ENCODE measurements around the gene SPAG16. TPM values are rescaled to one million over a fixed set of nuclear protein-coding genes. Genes with fewer than 3 reads are reported as not detected.

SPAG16 gene
- total RNA-seq, 4 donors from 2014 or later = 14.1 to 43.1 (median 30.2) TPM

GRCh38 chr2:213415093-213415492 lies 130.8 kb downstream of the SPAG16 start:
- Histone ChIP-seq H3K27me3 (no peaks in the 10 kb centered on the region), H3K27ac (no peak overlapping the region), H3K4me3 (no peak overlapping the region), H3K9me3 (no peaks in the 10 kb centered on the region), H3K4me1 (no peaks in the 10 kb centered on the region), H3K36me3 (no peaks in the 10 kb centered on the region)
- no peak for DNase-seq
- no peak for TF ChIP-seq CTCF (IDR thresholded peaks at IDR 0.05)
- no peak for TF ChIP-seq POLR2A (IDR thresholded peaks at IDR 0.05)
- intact Hi-C loops (cut with DNase I) = no loop called here
- WGBS, 2 donors = 70 to 73% methylated on average over 1 of the region's 1 CpG

- 50 to 63% methylated on average over 1 of the region's 1 CpG for WGBS, 2 donors
- no peaks in the 10 kb centered on the region for H3K36me3 ChIP-seq
- no peak overlapping the region for H3K27ac ChIP-seq
- no peak overlapping the region for H3K4me3 ChIP-seq
- no peak for DNase-seq
- no peaks in the 10 kb centered on the region for H3K27me3 ChIP-seq
- H3K4me1 ChIP-seq = no peaks in the 10 kb centered on the region
- intact Hi-C loops (cut with DNase I) = no loop called here
- TF ChIP-seq CTCF (IDR thresholded peaks at IDR 0.05) (no peak), POLR2A (IDR thresholded peaks at IDR 0.05) (no peak)
- H3K9me3 ChIP-seq = no peaks in the 10 kb centered on the region
Observed at GRCh38 chr2:213416832-213417231, 132.6 kb downstream of the SPAG16 start.

- Histone ChIP-seq H3K4me3 (no peak overlapping the region), H3K27ac (no peak overlapping the region), H3K27me3 (no peaks in the 10 kb centered on the region), H3K4me1 (no peaks in the 10 kb centered on the region), H3K36me3 (no peaks in the 10 kb centered on the region), H3K9me3 (no peaks in the 10 kb centered on the region)
- intact Hi-C loops (cut with DNase I) = no loop called here
- WGBS, 2 donors = 38 to 42% methylated on average over 1 of the region's 1 CpG
- no peak for DNase-seq
- TF ChIP-seq POLR2A (IDR thresholded peaks at IDR 0.05) = no peak
- TF ChIP-seq CTCF (IDR thresholded peaks at IDR 0.05) = no peak
Observed at GRCh38 chr2:213419980-213420379, 135.7 kb downstream of the SPAG16 start.

GRCh38 chr2:213420828-213421385 lies 136.6 kb downstream of the SPAG16 start:
- DNase-seq = no peak
- intact Hi-C loops (cut with DNase I) = no loop called here
- Histone ChIP-seq H3K4me3 (no peak overlapping the region), H3K4me1 (no peaks in the 10 kb centered on the region), H3K27me3 (no peaks in the 10 kb centered on the region), H3K9me3 (no peaks in the 10 kb centered on the region), H3K27ac (no peak overlapping the region), H3K36me3 (no peaks in the 10 kb centered on the region)
- TF ChIP-seq POLR2A (IDR thresholded peaks at IDR 0.05) = no peak
- no peak for TF ChIP-seq CTCF (IDR thresholded peaks at IDR 0.05)
- WGBS, 2 donors = 80% methylated on average over 1 of the region's 5 CpGs; no CpG with 5 or more reads in 1 of the 2 donors

GRCh38 chr2:213422211-213422610 lies 137.9 kb downstream of the SPAG16 start:
- H3K27me3 ChIP-seq = no peaks in the 10 kb centered on the region
- H3K4me1 ChIP-seq = no peaks in the 10 kb centered on the region
- no peaks in the 10 kb centered on the region for H3K9me3 ChIP-seq
- H3K36me3 ChIP-seq = no peaks in the 10 kb centered on the region
- H3K27ac ChIP-seq = no peak overlapping the region
- no peak overlapping the region for H3K4me3 ChIP-seq
- no peak for DNase-seq
- WGBS, 2 donors = 50 to 100% methylated on average over 1 of the region's 2 CpGs
- TF ChIP-seq CTCF (IDR thresholded peaks at IDR 0.05) (no peak), POLR2A (IDR thresholded peaks at IDR 0.05) (no peak)
- intact Hi-C loops (cut with DNase I) = no loop called here
